Peyer's patch (tissue), 4 donors: ENCODE results near the gene UBAC2. TPM values are rescaled to one million over a fixed set of nuclear protein-coding genes. Genes with fewer than 3 reads are reported as not detected.
A peak's percentile ranks its signal among the peaks of the same experiment; 100 is the strongest.

Experiments used
- DNase-seq, 3 donors: peaks; one replicate each; pipeline ENCODE4 v3.0.0-alpha.2; 2017 to 2019
- H3K27ac ChIP-seq, 4 donors: fragments of 200-600 bp; sonication (generic); one replicate each; pipeline ENCODE4 v1.5.1; 2016 to 2019
- H3K27me3 ChIP-seq, 2 donors: fragments of 200-600 bp; sonication (generic); one replicate each; pipeline ENCODE4 v1.5.1; 2019
- H3K36me3 ChIP-seq, 3 donors: fragments of 200-600 bp; sonication (generic); one replicate each; pipeline ENCODE4 v1.5.1; 2016 to 2019
- H3K4me1 ChIP-seq, 4 donors: fragments of 200-600 bp; sonication (generic); one replicate each; pipeline ENCODE4 v1.5.1; 2016 to 2019
- H3K4me3 ChIP-seq, 4 donors: fragments of 200-600 bp; sonication (generic); 1 replicate in 3 of 4; 2 replicates in 1 of 4; pipeline ENCODE4 v1.5.1; 2016 to 2019; ENCODE audit warnings: mild to moderate bottlenecking in 1 of 4
- H3K9me3 ChIP-seq, 4 donors: fragments of 200-600 bp; sonication (generic); one replicate each; pipeline ENCODE4 v1.5.1; 2016 to 2019; ENCODE audit warnings: mild to moderate bottlenecking in 1 of 4
- CTCF ChIP-seq, 6 experiments: fragments of 450-650 bp in 4 of 6; fragments of 200-600 bp in 2 of 6; sonication (generic) in 1 of 6; IDR thresholded peaks; one replicate each; pipeline ENCODE4 v1.5.1; 2017 to 2019; ENCODE audit warnings: antibody characterized with exemption in 6 of 6, mild to moderate bottlenecking in 3 of 6, moderate library complexity in 1 of 6
- POLR2A ChIP-seq, 2 donors: fragments of 450-650 bp; IDR thresholded peaks; one replicate each; pipeline ENCODE4 v1.5.1; 2017; ENCODE audit warnings: antibody characterized with exemption in 2 of 2, mild to moderate bottlenecking in 2 of 2, moderate library complexity in 2 of 2
- total RNA-seq, 4 donors: library from RNA; depleted of rRNA; stranded (reverse); fragments of >200 nt; gene quantifications; one replicate each; pipeline ENCODE4 v1.1.0, GENCODE V29; 2016

Gene UBAC2
- total RNA-seq, 4 donors from 2014 or later = 38.8 to 67.8 (median 63.4) TPM

GRCh38 chr13:99263126-99263785, 62.6 kb downstream of the UBAC2 start:
- DNase-seq = no peak
- Histone ChIP-seq H3K4me3 (no peak overlapping the region), H3K4me1 (peaks cover 0 to 20% (median 2%) of the 10 kb centered on the region in 4 donors), H3K36me3 (no peaks in the 10 kb centered on the region), H3K27me3 (no peaks in the 10 kb centered on the region), H3K27ac (no peak overlapping the region), H3K9me3 (no peaks in the 10 kb centered on the region)
- TF ChIP-seq CTCF (IDR thresholded peaks at IDR 0.05) (no peak), POLR2A (IDR thresholded peaks at IDR 0.05) (no peak)

DNA sequence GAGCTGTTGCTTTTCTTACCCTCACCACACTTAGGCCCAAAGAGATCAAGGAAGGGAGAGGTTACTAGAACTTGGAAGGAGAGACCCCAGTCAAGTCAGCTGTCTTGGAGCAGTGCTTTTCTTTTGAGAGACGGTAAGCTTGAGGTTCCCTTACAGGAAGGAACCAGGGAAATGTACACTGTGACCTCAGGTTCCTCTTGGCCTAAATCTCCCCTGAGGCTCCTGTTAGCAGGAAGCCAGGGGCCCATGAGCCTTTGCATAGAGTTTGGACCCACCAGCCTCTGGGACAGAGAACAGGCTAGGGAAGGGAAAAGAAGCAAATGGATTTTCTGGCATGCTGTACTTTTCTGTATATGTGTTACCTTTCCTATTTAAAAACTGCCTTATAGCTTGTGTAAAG, 63.4 kb downstream of the UBAC2 start:
- no peaks in the 10 kb centered on the region for H3K9me3 ChIP-seq
- TF ChIP-seq CTCF (IDR thresholded peaks at IDR 0.05) = no peak
- no peak for TF ChIP-seq POLR2A (IDR thresholded peaks at IDR 0.05)
- peaks cover 0 to 20% (median 2%) of the 10 kb centered on the region in 4 donors for H3K4me1 ChIP-seq
- no peaks in the 10 kb centered on the region for H3K27me3 ChIP-seq
- no peak overlapping the region for H3K4me3 ChIP-seq
- DNase-seq = peak in 2 of 3 donors; percentile 64 to 65
- H3K27ac ChIP-seq = peak overlapping the region in 1 of 4 donors; percentile 32
- no peaks in the 10 kb centered on the region for H3K36me3 ChIP-seq

DNA sequence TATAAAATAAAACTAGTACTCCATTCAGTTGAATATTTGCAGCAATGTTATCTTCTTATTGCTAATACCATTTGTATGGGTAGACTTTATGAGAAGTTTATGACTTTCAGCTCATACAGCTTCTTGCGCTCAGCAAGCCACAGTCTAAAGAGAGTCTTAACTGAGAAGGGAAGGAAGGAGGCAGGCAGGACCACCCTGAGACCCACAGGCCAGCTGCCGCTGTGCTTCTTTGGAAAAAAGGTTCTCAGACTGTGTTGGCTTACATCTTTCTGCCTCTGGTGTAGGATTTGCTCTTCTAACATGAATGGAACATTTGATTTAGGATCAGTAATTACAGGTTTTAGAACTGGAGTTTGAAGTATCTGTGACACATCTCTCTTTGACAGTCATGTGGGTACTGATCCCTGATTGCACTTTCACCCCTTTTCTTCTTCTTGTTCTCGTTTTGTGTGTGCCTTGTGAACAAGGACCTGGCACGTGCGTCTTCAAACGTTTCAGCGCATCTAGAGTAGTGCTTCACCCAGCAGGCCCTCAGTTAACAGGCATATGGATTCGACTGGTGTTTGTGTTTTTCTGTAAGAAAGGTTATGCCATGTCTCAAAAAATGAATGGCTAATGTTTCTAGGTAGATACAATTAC, 64.6 kb downstream of the UBAC2 start:
- no peaks in the 10 kb centered on the region for H3K9me3 ChIP-seq
- TF ChIP-seq CTCF (IDR thresholded peaks at IDR 0.05) (no peak), POLR2A (IDR thresholded peaks at IDR 0.05) (no peak)

DNA sequence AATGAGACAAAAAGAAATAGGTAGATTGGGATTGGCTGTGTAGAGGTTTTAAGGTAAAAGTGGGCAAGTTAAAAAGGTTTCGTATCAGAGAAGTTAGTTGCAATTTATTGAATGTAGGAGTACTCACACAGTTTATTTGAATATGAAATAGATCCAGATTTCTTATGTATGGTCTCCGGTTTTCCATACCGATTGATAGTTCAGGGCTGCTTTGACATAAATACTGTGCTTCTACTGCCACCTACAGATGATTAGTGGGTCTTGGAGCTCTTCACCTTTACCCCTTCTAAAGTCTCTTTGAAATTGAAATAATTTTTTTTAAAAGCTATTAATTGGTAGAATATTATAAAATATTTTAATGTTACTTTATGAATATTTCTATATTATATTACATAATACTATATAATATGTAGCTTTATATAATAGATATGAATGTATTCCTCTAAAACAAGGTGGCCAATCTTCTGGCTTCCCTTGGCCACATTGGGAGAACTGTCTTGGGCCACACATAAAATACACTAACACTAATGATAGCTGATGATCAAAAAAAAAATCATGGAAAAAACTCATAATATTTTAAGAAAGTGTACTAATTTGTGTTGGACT, 65.3 kb downstream of the UBAC2 start:
- H3K27ac ChIP-seq = no peak overlapping the region
- DNase-seq = no peak
- H3K27me3 ChIP-seq = no peaks in the 10 kb centered on the region
- no peak overlapping the region for H3K4me3 ChIP-seq
- H3K4me1 ChIP-seq = peaks cover 0 to 16% (median under 1%) of the 10 kb centered on the region in 4 donors
- H3K9me3 ChIP-seq = no peaks in the 10 kb centered on the region
- H3K36me3 ChIP-seq = no peaks in the 10 kb centered on the region
- peak; percentile 46 to 80 (median 78) for TF ChIP-seq CTCF (IDR thresholded peaks at IDR 0.05)
- TF ChIP-seq POLR2A (IDR thresholded peaks at IDR 0.05) = no peak

More for the DNA sequence above, 64.6 kb downstream of the UBAC2 start:
- DNase-seq = no peak
- H3K27ac ChIP-seq = no peak overlapping the region
- H3K4me1 ChIP-seq = peaks cover 0 to 16% (median 0%) of the 10 kb centered on the region in 4 donors
- no peaks in the 10 kb centered on the region for H3K27me3 ChIP-seq
- no peaks in the 10 kb centered on the region for H3K36me3 ChIP-seq
- no peak overlapping the region for H3K4me3 ChIP-seq

- DNase-seq = no peak
- Histone ChIP-seq H3K4me3 (no peak overlapping the region), H3K27me3 (no peaks in the 10 kb centered on the region), H3K36me3 (no peaks in the 10 kb centered on the region), H3K9me3 (no peaks in the 10 kb centered on the region), H3K27ac (no peak overlapping the region), H3K4me1 (peaks cover 0 to 16% (median 4%) of the 10 kb centered on the region in 4 donors)
- TF ChIP-seq POLR2A (IDR thresholded peaks at IDR 0.05) = no peak
- no peak for TF ChIP-seq CTCF (IDR thresholded peaks at IDR 0.05)
These were observed 66.2 kb downstream of the UBAC2 start for GRCh38 chr13:99266827-99267226.
